Chondrocyte (in vitro differentiated cells): ENCODE data around the gene DUOX1. TPM values are rescaled to one million over a fixed set of nuclear protein-coding genes. Genes with fewer than 3 reads are reported as not detected.

Source experiments
- DNase-seq: peaks from one replicate; pipeline ENCODE4 v3.0.0; 2021; ENCODE audit warnings: mixed read lengths, low spot score
- H3K27ac Mint-ChIP-seq: one replicate; pipeline ENCODE4 v1.8.0; 2021; ENCODE audit warnings: mild to moderate bottlenecking, moderate library complexity, mixed read lengths; ENCODE audit not compliant: unreplicated experiment
- H3K27me3 Mint-ChIP-seq: 2 replicates; pipeline ENCODE4 v1.8.0; 2021; ENCODE audit warnings: low read depth, mixed read lengths
- H3K36me3 Mint-ChIP-seq: 2 replicates; pipeline ENCODE4 v1.8.0; 2021; ENCODE audit warnings: low read depth, mixed read lengths
- H3K4me1 Mint-ChIP-seq: 2 replicates; pipeline ENCODE4 v1.8.0; 2021; ENCODE audit warnings: low read depth, mild to moderate bottlenecking, mixed read lengths
- H3K4me3 Mint-ChIP-seq: one replicate; pipeline ENCODE4 v1.8.0; 2021; ENCODE audit warnings: mild to moderate bottlenecking, moderate library complexity, mixed read lengths; ENCODE audit not compliant: unreplicated experiment
- H3K9me3 Mint-ChIP-seq: 2 replicates; pipeline ENCODE4 v1.8.0; 2021; ENCODE audit warnings: low read depth, mixed read lengths
- CTCF ChIP-seq: fragments of 200-600 bp; sonication (generic); IDR thresholded peaks from 2 replicates; pipeline ENCODE4 v1.5.0; 2021; ENCODE audit warnings: antibody characterized with exemption, mild to moderate bottlenecking, moderate library complexity
- total RNA-seq: library from RNA; stranded (reverse); gene quantifications from 3 replicates; pipeline ENCODE4 v1.2.1, GENCODE V29; 2021

DUOX1 gene
- total RNA-seq, 1 donor from 2014 or later: not detected

GRCh38 chr15:45141386-45141785 is 11.6 kb downstream of the DUOX1 start:
- TF ChIP-seq CTCF: no peak

DNA sequence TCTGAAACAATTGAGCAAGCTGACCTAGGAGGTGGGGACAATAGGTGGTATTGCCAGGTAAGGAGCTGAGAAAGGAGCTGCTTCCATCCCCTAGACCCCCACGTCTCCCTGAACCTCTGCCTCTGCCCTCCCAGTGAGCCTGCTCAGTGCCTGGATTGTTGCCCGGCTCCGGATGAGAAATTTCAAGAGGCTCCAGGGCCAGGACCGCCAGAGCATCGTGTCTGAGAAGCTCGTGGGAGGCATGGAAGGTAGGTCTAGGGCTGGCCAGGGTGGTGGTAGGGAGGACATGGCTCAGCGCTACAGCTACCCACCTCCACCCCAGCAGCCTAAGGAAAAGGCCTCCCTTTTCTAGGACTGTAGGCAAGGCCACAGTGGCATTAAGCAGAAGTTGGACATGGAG is 13.3 kb downstream of the DUOX1 start:
- H3K27me3 Mint-ChIP-seq: peaks cover 6% of the 10 kb centered on the region
- DNase-seq: no peak
- no peaks in the 10 kb centered on the region for H3K36me3 Mint-ChIP-seq
- TF ChIP-seq CTCF: no peak
- H3K4me3 Mint-ChIP-seq: no peak overlapping the region
- no peak overlapping the region for H3K27ac Mint-ChIP-seq
- no peaks in the 10 kb centered on the region for H3K4me1 Mint-ChIP-seq
- H3K9me3 Mint-ChIP-seq: no peaks in the 10 kb centered on the region

More at GRCh38 chr15:45141386-45141785, 11.6 kb downstream of the DUOX1 start:
- no peak for DNase-seq
- H3K4me3 Mint-ChIP-seq: no peak overlapping the region
- H3K9me3 Mint-ChIP-seq: no peaks in the 10 kb centered on the region
- no peak overlapping the region for H3K27ac Mint-ChIP-seq
- no peaks in the 10 kb centered on the region for H3K4me1 Mint-ChIP-seq
- H3K27me3 Mint-ChIP-seq: peaks cover 10% of the 10 kb centered on the region
- no peaks in the 10 kb centered on the region for H3K36me3 Mint-ChIP-seq

GRCh38 chr15:45143946-45144345 is 14.2 kb downstream of the DUOX1 start:
- Mint-ChIP-seq H3K4me1 (no peaks in the 10 kb centered on the region), H3K27ac (no peak overlapping the region), H3K9me3 (no peaks in the 10 kb centered on the region), H3K36me3 (no peaks in the 10 kb centered on the region), H3K27me3 (peaks cover 6% of the 10 kb centered on the region), H3K4me3 (no peak overlapping the region)
- DNase-seq: no peak
- TF ChIP-seq CTCF: no peak

- Mint-ChIP-seq H3K9me3 (no peaks in the 10 kb centered on the region), H3K36me3 (no peaks in the 10 kb centered on the region), H3K4me1 (no peaks in the 10 kb centered on the region), H3K27ac (no peak overlapping the region), H3K4me3 (no peak overlapping the region), H3K27me3 (peaks cover 6% of the 10 kb centered on the region)
- TF ChIP-seq CTCF: no peak
- no peak for DNase-seq
Measured at GRCh38 chr15:45144775-45145174, 15.0 kb downstream of the DUOX1 start.

DNA sequence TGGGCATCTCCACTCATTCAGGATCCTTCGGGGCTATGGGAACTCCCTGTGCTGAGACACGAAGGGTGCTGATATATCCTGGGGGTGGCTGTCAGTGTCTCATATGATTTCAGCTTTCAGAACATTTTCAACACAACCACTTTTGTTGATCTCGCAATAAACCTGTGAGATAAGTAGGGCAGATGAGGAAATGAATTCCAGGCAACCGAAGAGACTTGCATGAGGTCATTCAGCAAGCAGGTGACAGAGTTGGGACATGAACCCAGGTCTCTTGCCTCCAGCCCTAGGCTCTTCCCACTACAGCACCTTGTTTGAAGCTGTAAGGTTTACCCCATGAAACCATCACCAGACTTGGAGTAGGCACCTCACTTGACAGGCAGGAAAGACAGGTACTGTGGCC is 16.6 kb downstream of the DUOX1 start:
- Mint-ChIP-seq H3K9me3 (no peaks in the 10 kb centered on the region), H3K4me1 (no peaks in the 10 kb centered on the region), H3K27me3 (peaks cover 6% of the 10 kb centered on the region), H3K36me3 (no peaks in the 10 kb centered on the region), H3K27ac (no peak overlapping the region), H3K4me3 (no peak overlapping the region)
- no peak for DNase-seq
- no peak for TF ChIP-seq CTCF
